GM19099 (cell line): Measurements from ENCODE around the gene JADE2.

Experiments
- POLR2A ChIP-seq: IDR thresholded peaks from 3 replicates; pipeline ENCODE4 v1.6.1; 2011; ENCODE audit warnings: low read depth; ENCODE audit not compliant: insufficient read length; ENCODE audit errors: extremely low read depth

Gene JADE2

DNA sequence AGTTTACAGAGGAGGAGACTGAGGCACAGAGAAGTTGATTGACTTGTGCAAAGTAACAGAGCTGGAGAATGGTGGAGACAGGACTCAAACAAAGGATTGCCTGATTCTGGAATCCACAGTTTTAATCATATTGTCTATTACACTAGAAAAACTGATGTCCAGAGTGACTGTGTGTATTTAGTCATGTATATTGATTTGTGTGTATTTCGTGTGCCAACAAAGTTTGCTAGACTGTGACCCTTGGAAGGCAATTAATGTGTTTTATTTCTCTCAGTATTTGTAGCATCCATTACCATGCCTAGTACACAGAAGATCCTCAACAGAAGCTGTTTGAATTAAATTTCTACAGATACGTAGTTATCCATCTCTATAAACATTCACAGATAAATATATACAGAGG, 5.5 kb upstream of the JADE2 start:
- no peak for TF ChIP-seq POLR2A

DNA sequence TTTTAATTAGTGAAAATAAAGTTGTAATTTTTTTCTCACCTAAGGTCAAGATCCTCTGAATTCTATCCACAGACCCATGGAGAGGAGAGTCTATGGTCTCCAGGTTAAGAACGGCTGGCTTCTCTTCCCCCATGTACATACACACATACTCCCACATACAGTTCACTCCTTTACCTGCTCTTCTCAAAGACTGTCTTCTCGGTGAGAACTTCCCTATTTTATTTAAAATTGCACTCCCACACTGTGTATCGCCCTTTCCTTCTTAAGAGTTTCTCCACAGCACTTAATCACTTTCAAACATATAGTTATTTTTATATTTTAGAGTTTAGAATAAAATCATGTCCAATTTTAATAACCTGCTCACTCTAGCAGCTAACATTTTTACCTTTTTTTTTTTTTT, 3.6 kb upstream of the JADE2 start:
- no peak for TF ChIP-seq POLR2A

DNA sequence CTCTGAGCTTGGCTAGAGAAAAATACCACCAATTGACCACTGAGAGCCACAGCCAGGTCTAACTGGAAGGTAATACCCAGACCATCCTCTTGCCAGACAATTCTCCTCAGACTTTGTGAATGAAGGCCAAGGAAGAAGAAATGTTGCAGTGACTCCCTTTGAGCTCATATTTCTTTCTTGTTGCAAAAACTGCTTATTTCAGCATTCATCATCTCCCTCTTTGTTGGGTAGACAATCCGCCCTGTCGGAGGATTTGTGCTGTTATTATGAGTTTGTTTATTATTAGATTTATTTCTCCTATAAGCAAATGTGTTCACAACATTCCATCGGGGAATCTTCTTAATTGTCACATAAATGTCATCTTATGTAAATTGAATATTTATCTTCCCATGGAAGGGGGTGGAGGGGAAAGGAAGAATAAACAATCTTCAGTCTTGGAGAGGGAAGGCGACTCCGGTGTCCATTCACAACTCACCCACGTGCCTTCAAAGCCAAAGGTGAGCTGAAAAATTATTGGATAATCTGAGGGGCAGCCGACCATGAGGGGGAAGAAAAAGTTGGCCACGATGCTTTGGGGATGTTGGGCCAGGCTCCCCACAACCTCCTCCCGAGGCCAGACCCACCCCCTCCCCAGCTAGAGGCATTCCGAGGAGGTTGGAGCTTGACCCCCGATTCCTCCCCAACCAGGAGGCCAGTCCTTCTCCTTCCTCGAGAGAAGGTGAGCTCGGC, 1.8 kb upstream of the JADE2 start:
- no peak for TF ChIP-seq POLR2A

DNA sequence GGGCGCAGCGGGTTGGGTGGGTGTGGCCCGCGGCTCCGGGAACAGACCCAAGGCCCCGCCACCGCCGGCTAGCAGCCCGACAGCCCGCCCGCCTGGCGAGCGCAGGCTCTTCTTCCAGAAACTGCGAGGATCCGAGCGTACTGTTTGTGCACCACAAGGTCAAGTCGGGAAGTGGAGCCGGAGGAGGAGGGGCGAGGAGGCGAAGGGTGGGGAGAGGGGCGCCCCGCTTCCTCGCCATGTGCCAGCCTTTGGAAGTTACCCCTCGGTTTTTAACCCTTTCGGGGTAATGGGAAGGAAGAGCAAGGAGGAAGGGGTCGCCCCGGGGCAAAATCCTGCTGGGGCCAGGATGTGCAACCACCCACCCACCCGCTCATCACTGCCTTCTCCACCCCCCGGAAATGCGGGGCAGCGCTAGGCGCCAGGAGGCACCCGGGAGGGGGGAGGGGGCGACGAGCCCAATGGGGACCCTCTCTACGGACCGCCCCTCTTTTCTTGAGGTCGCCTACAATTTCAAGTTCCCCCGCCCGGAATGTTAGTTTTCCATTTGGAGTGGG, 1.1 kb upstream of the JADE2 start:
- TF ChIP-seq POLR2A: peak; percentile 60

DNA sequence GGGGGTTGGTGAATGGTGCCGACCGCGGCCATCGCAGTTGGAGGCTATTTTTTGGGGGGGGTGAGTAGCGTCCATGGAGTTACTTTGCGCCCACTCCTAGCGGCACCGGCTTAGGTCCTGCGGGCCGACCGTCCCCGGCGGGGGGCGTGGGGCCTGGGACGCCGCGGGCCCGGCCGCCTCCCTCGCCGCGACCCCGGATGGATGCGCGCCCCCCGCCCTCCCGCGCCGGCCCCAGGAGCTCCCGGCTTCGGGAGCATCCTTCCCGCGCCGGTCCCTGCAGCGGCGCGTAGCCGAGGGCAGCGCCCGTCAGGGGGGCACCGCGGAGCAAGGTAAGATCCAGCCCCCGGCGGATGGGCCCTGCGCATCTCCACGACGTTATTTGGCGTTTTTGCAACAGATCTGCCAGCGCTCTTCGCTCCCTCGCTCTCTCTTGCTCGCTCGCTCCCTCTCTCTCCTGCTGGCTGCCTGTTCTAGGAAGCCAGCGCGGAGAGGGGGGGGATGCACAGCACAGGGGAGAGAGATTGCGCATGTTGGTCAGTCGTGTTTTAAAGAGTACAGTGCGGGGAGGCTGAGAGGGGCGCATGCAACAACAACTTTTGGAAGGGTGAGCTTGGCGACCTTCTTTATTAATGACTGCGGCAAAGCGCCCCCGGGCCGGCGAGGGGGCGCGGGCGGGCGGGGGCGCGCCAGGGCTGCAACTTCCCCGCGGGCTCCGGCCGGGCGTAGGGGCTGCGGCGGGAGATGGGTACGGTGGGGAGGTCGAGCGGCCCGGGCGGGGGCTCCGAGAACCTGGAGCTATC, 413 bp downstream of the JADE2 start:
- peak; percentile 40 for TF ChIP-seq POLR2A

DNA sequence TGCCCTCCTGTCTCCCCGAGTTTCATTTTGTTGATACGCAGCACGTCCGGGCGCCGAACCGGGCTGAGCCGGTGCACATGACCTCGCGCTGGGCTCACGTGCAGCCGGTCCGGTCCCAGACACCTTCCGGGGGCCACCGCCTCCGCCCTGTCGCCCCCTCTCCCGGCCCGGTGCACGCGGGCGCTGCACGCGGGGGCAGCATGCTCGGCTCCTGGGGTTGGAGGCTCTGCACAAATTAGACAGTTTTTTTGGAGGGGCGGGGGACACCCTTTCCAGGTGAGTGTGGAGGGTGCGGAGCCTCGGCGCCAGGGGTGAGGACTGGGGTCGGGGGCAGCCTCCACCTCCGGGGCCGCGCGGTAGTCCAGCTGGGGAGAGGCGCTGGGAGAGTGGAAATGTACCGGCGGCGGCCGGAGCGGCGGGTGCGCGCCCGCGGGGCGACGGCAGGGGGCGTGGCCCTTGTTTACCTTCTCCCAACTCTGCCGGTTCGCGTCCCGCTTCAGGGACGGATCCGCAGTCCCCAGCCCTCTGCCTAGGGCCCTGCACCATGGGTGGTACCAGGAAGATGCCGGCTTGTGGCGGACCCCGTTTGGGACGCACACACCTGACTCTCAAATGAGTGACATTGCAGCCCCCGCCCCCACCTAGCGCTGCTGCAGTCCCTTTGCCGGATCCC, 1.1 kb downstream of the JADE2 start:
- TF ChIP-seq POLR2A: no peak

DNA sequence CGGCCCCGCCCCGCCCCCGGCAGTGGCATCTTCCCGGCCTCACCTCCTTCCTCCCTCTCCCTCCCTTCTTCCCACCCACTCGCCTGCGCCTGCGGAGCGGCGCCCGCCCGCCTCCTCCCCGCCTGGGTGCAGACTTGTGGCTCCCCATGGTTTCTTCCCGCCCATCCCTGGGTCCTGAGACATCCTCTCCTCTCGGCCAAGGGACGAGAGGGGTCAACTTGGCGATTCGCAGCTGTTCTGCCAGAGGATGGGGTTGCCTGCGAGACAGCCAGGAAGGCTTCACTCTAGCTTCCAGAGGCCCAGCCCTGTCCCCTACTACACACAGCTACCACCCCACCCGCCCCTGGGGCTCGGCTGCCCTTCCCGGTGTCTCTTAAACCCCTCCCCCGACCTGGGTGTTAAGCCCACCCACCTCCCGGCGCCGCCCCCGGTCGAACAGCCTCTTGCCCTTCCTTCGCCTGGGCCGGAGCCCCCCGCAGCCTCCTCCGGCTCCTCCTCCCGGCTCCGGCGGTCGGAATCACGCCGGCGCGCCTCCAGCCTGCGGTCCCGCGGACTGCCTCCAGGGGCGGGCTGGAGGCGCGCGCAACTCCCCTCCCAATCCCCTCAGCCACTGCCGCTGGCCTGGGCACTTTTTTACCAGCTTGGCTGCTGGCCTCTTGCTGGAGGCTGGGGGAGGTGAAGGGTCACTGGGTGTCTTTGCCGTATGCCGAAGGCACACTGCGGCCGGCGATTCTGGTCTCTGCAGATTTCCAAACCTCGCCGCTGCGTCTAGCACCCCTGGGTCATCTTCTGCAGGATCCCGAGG, 1.9 kb downstream of the JADE2 start:
- peak; percentile 54 for TF ChIP-seq POLR2A

DNA sequence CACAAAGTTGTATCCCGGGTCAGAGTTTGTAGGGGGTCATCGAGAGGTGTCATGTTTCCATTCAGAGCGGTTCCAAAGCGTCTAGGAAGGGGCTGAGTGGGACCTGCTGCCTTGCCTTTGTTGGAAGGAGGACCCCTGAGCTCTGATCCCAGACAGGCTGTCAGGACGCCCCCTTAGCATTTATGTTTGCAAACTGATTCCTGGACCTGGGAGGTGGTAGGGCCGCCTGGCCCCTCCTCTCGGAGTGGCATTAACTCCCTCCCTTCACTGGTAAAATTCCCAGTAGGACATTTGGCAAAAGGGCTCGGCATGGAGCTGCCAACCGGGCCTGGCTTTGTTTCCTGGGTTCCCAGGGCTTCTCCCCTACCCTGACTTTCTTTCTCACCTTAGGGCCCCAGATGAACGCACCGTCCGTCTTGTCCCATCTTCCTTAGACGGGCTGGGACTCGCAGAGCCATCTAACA, 2.5 kb downstream of the JADE2 start:
- no peak for TF ChIP-seq POLR2A

DNA sequence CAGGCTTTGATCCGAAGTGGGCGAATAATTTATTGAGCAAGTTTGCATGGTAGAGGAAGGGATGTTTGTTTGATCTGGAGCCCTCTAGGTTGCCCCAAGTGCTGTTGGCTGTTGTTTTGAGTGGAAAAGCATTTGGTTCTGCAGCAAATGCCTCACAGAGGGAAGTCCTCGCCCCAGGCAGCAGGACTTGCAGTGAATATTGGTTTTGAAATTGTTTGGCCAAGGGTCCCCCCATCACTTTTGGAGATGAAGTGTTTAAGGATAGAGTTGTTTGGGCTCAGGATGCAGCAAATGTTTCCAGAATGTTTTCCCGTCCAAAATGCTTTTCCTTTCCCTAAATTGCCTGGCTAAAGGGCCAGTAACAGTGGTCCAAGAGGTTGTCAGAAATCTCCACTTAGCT, 3.1 kb downstream of the JADE2 start:
- TF ChIP-seq POLR2A: no peak

DNA sequence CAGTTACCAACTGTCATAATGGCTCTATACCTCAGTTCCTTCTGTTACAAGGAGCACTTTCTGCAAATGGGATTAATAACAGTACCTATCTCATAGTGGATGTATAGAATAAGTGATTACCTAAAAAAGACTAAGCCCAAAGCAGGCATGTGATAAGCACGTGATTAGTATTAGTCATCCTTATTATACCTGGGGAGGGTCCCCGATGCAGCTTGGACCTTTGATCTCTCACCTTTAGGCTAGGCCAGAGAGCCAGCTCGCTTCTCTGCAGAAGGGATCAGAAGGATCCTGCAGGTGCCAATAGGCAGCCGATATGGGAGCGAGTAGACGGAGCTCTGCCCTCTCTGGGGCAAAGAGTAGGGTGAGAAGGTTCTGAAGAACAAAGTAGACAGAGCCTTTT, 4.0 kb downstream of the JADE2 start:
- no peak for TF ChIP-seq POLR2A

DNA sequence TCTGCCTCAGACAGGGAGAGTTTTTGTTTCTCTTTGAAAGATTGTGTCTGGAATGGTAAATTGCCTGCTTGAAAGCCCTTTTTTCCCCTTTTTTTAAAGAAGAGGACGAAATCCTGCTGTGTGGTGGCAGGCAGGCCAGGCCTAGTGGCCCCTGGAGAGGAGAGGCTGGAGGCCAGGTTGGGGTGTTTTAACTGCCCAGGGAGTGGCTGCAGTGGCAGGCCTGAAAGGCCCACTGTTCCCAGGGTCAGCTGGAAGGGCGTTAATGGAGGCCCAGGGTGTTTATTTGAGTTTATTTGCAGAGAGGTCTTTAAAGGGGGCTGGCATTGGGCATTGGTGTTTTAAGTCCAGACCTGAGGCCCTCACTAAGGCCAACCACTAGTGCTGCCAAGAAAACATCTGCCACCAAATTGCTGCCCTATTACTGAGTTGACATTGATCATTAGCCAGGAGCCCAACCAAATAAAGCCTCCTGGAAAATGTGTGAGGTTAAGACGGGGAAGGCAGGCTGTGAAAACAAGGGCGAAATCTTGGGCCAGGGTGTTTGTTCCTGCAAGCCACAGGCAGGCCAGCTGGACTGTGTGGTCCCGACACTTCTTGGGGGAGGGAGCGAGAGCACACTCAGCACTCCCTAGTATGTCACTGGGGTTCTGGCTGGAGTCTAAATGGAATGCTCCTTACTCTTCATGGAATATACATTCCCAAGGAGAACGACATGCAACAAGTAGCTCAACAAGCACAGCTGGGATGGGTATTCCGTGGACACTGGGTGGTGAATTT, 5.0 kb downstream of the JADE2 start:
- no peak for TF ChIP-seq POLR2A

DNA sequence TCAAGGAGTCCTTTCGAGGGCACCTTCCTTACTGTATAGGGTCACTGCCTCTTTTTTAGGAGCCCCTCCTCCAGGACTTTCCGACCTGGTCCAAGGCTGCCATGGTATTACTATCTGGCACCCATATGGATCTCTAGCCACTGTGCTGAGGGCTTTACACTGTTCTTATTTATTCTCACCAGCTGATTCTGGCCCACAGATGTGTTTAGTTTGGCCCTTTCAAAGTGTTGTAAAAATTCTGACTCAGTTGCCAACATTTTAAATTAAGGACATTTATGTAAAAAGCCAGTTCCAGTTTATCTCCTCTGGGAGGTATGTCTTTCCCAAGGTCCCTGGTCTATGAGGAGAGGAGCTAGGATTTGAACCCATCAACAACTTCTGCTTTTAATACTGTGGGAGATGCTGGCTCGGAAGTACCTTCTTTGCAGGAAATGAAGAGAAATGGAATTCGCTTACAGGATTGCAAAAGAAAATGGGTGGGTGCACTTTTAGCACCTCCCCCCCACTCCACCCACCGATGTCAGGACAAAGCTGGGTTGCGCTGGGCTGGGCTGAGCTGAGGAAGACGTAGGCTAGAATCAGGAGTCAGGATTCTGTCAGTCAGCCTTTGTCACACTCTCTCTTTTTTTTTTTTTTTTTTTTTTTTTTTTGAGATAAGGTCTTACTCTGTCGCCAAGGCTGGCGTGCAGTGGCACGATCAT, 7.8 kb downstream of the JADE2 start:
- no peak for TF ChIP-seq POLR2A

DNA sequence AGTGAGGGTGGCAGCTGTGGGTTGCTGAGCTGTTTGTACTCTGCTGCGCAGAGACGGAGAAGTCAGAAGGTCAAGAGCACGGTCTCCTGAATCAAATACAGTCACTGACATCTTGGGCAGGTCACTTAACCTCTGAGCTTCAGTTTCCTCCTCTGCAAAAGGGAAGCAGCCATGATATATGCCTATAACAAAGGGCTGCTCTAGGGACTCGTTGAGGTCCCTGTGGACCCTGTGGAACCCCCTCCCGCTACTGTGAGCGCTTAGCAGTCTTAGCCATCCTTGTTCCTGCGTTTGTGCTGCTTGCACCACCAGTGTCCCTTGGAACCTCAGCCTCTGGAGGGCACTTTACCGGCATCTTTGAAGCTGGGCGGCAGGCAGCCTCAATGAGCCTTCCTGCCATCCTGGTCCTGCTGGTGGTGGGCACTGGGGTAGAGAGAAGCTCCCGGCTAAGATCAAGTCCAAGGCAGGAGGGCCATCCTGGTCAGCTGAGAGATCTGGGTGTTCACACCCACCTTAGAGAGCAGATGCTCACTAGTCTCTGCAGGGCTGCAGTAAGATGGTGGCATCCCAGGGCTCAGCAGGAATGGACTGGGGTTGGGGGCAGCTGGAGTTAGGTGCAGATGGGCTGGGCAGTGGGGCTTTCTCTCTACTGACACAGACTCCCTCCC, 8.7 kb downstream of the JADE2 start:
- no peak for TF ChIP-seq POLR2A
